Sigmoid colon (tissue), 7 donors: ENCODE measurements around the gene TRAIP. TPM values are rescaled to one million over a fixed set of nuclear protein-coding genes. Genes with fewer than 3 reads are reported as not detected.
A peak's percentile ranks its signal among the peaks of the same experiment; 100 is the strongest.

Experiments used
- DNase-seq: peaks from one replicate; pipeline ENCODE4 v3.0.0-alpha.2; 2019
- H3K27ac ChIP-seq, 4 donors: fragments of 200-600 bp; sonication (generic); one replicate each; pipeline ENCODE4 v1.5.1; 2016 to 2019; ENCODE audit warnings: mild to moderate bottlenecking in 1 of 4
- H3K27me3 ChIP-seq, 3 donors: fragments of 200-600 bp; sonication (generic); one replicate each; pipeline ENCODE4 v1.5.1; 2019; ENCODE audit warnings: mild to moderate bottlenecking in 1 of 3
- H3K36me3 ChIP-seq, 4 donors: fragments of 200-600 bp; sonication (generic); one replicate each; pipeline ENCODE4 v1.5.1; 2016 to 2019
- H3K4me1 ChIP-seq, 4 donors: fragments of 200-600 bp; sonication (generic); one replicate each; pipeline ENCODE4 v1.5.1; 2017 to 2019
- H3K4me3 ChIP-seq, 4 donors: fragments of 200-600 bp; sonication (generic); one replicate each; pipeline ENCODE4 v1.5.1; 2017 to 2019; ENCODE audit warnings: mild to moderate bottlenecking in 2 of 4, moderate library complexity in 1 of 4
- H3K9me3 ChIP-seq, 4 donors: fragments of 200-600 bp in 3 of 4; sonication (generic) in 3 of 4; one replicate each; pipeline versions ENCODE4 v1.5.1 to v1.6.1; 2013 to 2019
- CTCF ChIP-seq, 4 experiments: fragments of 450-650 bp in 3 of 4; fragments of 200-600 bp in 1 of 4; IDR thresholded peaks; one replicate each; pipeline ENCODE4 v1.5.1; 2016 to 2019; ENCODE audit warnings: antibody characterized with exemption in 4 of 4, mild to moderate bottlenecking in 3 of 4, moderate library complexity in 2 of 4
- EP300 ChIP-seq, 4 donors: sonication (generic); formaldehyde crosslinking; IDR thresholded peaks; one replicate each; pipeline ENCODE4 v1.6.1; 2017; ENCODE audit warnings: antibody characterized with exemption in 4 of 4
- POLR2A ChIP-seq, 2 donors: fragments of 450-650 bp; IDR thresholded peaks; one replicate each; pipeline ENCODE4 v1.6.1; 2016; ENCODE audit warnings: antibody characterized with exemption in 2 of 2, mild to moderate bottlenecking in 2 of 2, moderate library complexity in 2 of 2
- POLR2AphosphoS5 ChIP-seq, 4 donors: sonication (generic); formaldehyde crosslinking; IDR thresholded peaks; one replicate each; pipeline ENCODE4 v1.6.1; 2017; ENCODE audit warnings: antibody characterized with exemption in 4 of 4
- WGBS, 2 donors: extraction: QIAGEN DNeasy Blood & Tissue Kit; methylation state at CpG; one replicate each; pipeline ENCODE4 v1.1.7; 2013; 5-methylcytosine and 5-hydroxymethylcytosine counted together
- intact Hi-C: fragments of 100-400 bp; cut with DNase I; formaldehyde crosslinking; loops from one replicate; pipeline ENCODE4 v1.15.1; 2023
- polyA plus RNA-seq, 3 donors: library from polyadenylated mRNA; stranded (reverse); fragments of 200-250 nt; gene quantifications; one replicate each; pipeline ENCODE4 v1.2.3, GENCODE V29; 2013
- total RNA-seq, 4 donors: library from RNA; depleted of rRNA; stranded (reverse); fragments of >200 nt; gene quantifications; one replicate each; pipeline ENCODE4 v1.1.0, GENCODE V29; 2016
- donor health status: healthy with polysubstance abuse.
- donor health status: Bipolar disorder and iron deficiency.
- donor health status: healthy.

The TRAIP gene
- total and polyA plus RNA-seq, 7 donors: 0.54 to 7.1 (median 1.5) TPM

GRCh38 chr3:49794926-49795905, 61.1 kb downstream of the TRAIP start:
- intact Hi-C loops: no loop called here
- no peak overlapping the region for H3K27ac ChIP-seq
- no peak overlapping the region for H3K4me3 ChIP-seq
- WGBS, 2 donors: 89 to 90% methylated on average over 24 of the region's 24 CpGs
- no peak for DNase-seq
- no peaks in the 10 kb centered on the region for H3K4me1 ChIP-seq
- no peaks in the 10 kb centered on the region for H3K9me3 ChIP-seq
- no peaks in the 10 kb centered on the region for H3K27me3 ChIP-seq
- no peaks in the 10 kb centered on the region for H3K36me3 ChIP-seq
- TF ChIP-seq POLR2AphosphoS5 (IDR thresholded peaks at IDR 0.05): no peak
- no peak for TF ChIP-seq CTCF (IDR thresholded peaks at IDR 0.05)
- no peak for TF ChIP-seq POLR2A (IDR thresholded peaks at IDR 0.05)
- TF ChIP-seq EP300 (IDR thresholded peaks at IDR 0.05): no peak

GRCh38 chr3:49794431-49794830, 61.9 kb downstream of the TRAIP start:
- TF ChIP-seq CTCF (IDR thresholded peaks at IDR 0.05) (no peak), EP300 (IDR thresholded peaks at IDR 0.05) (no peak), POLR2AphosphoS5 (IDR thresholded peaks at IDR 0.05) (no peak), POLR2A (IDR thresholded peaks at IDR 0.05) (no peak)
- no peak overlapping the region for H3K27ac ChIP-seq
- H3K36me3 ChIP-seq: no peaks in the 10 kb centered on the region
- no peak for DNase-seq
- WGBS, 2 donors: 69 to 83% methylated on average over 4 of the region's 4 CpGs
- H3K4me3 ChIP-seq: no peak overlapping the region
- H3K4me1 ChIP-seq: no peaks in the 10 kb centered on the region
- intact Hi-C loops: no loop called here
- H3K9me3 ChIP-seq: no peaks in the 10 kb centered on the region
- H3K27me3 ChIP-seq: no peaks in the 10 kb centered on the region

- intact Hi-C loops: no loop called here
- Histone ChIP-seq H3K36me3 (no peaks in the 10 kb centered on the region), H3K27ac (no peak overlapping the region), H3K4me3 (no peak overlapping the region), H3K9me3 (no peaks in the 10 kb centered on the region), H3K27me3 (no peaks in the 10 kb centered on the region), H3K4me1 (no peaks in the 10 kb centered on the region)
- 93 to 95% methylated on average over 13 of the region's 13 CpGs for WGBS, 2 donors
- TF ChIP-seq POLR2A (IDR thresholded peaks at IDR 0.05) (no peak), CTCF (IDR thresholded peaks at IDR 0.05) (no peak), POLR2AphosphoS5 (IDR thresholded peaks at IDR 0.05) (no peak), EP300 (IDR thresholded peaks at IDR 0.05) (no peak)
- DNase-seq: peak; percentile 40
Measured at GRCh38 chr3:49793486-49794085, 62.8 kb downstream of the TRAIP start.

- Histone ChIP-seq H3K27ac (no peak overlapping the region), H3K27me3 (no peaks in the 10 kb centered on the region), H3K9me3 (no peaks in the 10 kb centered on the region), H3K4me3 (no peak overlapping the region), H3K36me3 (no peaks in the 10 kb centered on the region), H3K4me1 (peaks cover 0 to under 1% (median 0%) of the 10 kb centered on the region in 4 donors)
- TF ChIP-seq EP300 (IDR thresholded peaks at IDR 0.05) (no peak), POLR2A (IDR thresholded peaks at IDR 0.05) (no peak), CTCF (IDR thresholded peaks at IDR 0.05) (no peak), POLR2AphosphoS5 (IDR thresholded peaks at IDR 0.05) (no peak)
- intact Hi-C loops: no loop called here
- peak; percentile 41 for DNase-seq
- WGBS, 2 donors: 92 to 93% methylated on average over 10 of the region's 10 CpGs
Measured at GRCh38 chr3:49792371-49793150, 63.8 kb downstream of the TRAIP start.
